ENCODE results near the gene AADACL4.

AADACL4 gene

DNA sequence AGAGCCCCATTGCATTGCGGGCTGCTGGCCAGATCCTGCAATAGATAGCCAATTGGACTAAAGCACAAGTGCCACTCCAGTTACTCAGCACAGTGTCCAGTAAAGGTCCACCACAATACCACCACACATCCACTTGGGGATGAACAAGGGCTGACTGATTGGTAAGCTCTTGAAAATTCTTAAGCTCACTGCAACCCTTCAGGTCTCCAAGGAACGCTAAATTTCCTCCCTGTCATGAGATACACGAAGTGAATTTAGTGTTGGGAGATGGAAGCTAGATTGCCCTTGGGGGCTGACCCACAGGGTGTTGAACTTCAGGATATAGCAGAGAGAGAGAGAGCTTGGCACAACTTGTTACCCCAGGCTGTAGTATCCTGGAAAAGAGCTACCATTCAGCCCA, 62.2 kb downstream of the AADACL4 start:
- H3K79me2 ChIP-seq (ENCODE audit: low read length): no peaks in the 10 kb centered on the region
- no peak overlapping the region for H2AFZ ChIP-seq (ENCODE audit: low read depth, low read length)
- no peak overlapping the region for H3K4me3 ChIP-seq (ENCODE audit: low read length)
- no peak overlapping the region for H3K27ac ChIP-seq (ENCODE audit: low read length)
- H3K27me3 ChIP-seq (ENCODE audit: low read depth, low read length): no peaks in the 10 kb centered on the region
- H3K4me2 ChIP-seq (ENCODE audit: low read length): no peak overlapping the region
- no peaks in the 10 kb centered on the region for H3K4me1 ChIP-seq (ENCODE audit: low read length)
- no peaks in the 10 kb centered on the region for H3K9me3 ChIP-seq (ENCODE audit: insufficient read depth, low read length)
- no peak overlapping the region for H3K9ac ChIP-seq (ENCODE audit: low read length)
- H4K20me1 ChIP-seq (ENCODE audit: insufficient read depth, low read length): no peaks in the 10 kb centered on the region
- no peaks in the 10 kb centered on the region for H3K36me3 ChIP-seq (replicated peaks; ENCODE audit: low read depth, low read length)
- no peak for TF ChIP-seq EZH2phosphoT487 (IDR thresholded peaks at IDR 0.05; ENCODE audit: low read depth)
- TF ChIP-seq, protein P1, sequence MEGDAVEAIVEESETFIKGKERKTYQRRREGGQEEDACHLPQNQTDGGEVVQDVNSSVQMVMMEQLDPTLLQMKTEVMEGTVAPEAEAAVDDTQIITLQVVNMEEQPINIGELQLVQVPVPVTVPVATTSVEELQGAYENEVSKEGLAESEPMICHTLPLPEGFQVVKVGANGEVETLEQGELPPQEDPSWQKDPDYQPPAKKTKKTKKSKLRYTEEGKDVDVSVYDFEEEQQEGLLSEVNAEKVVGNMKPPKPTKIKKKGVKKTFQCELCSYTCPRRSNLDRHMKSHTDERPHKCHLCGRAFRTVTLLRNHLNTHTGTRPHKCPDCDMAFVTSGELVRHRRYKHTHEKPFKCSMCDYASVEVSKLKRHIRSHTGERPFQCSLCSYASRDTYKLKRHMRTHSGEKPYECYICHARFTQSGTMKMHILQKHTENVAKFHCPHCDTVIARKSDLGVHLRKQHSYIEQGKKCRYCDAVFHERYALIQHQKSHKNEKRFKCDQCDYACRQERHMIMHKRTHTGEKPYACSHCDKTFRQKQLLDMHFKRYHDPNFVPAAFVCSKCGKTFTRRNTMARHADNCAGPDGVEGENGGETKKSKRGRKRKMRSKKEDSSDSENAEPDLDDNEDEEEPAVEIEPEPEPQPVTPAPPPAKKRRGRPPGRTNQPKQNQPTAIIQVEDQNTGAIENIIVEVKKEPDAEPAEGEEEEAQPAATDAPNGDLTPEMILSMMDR (IDR thresholded peaks at IDR 0.05; ENCODE audit: low read depth, low read length): no peak

DNA sequence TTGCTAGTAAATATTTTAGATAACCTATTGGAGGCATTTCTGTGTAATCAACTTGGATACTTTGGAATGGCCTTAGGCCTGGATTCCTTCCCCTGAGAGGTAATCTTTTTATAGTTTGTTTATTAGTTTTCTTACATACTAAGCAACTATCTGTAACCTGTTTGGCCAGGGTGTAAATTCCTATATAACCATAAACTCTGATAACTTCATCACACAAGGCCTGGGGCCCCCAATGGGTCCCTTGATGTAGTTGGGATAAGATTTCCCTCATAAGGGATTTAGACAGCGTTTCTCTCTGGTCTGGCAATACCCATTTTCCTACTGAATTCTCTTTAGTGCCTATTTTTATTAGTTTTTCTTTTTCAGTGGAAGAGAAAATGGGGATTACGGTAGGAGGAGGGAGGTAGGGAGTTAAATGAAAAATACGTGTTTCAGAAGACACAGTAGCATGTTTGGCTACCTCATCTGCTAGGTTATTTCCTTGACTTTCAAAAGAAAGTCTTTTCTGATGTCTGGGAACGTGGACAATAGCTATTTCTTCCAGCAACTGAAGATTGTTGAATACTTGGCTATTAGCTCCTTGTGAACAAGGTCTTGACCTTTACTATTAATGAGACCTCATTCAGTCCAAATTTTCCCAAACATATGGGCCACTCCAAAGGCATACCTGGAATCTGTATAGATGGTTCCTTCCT, 64.7 kb downstream of the AADACL4 start:
- Histone ChIP-seq H3K27ac (ENCODE audit: low read length) (no peak overlapping the region), H3K36me3 (replicated peaks; ENCODE audit: low read depth, low read length) (no peaks in the 10 kb centered on the region), H3K79me2 (ENCODE audit: low read length) (no peaks in the 10 kb centered on the region), H3K9me3 (ENCODE audit: insufficient read depth, low read length) (no peaks in the 10 kb centered on the region), H2AFZ (ENCODE audit: low read depth, low read length) (no peak overlapping the region), H3K9ac (ENCODE audit: low read length) (no peak overlapping the region), H3K27me3 (ENCODE audit: low read depth, low read length) (no peaks in the 10 kb centered on the region), H3K4me2 (ENCODE audit: low read length) (no peak overlapping the region), H3K4me1 (ENCODE audit: low read length) (no peaks in the 10 kb centered on the region), H4K20me1 (ENCODE audit: insufficient read depth, low read length) (no peaks in the 10 kb centered on the region), H3K4me3 (ENCODE audit: low read length) (no peak overlapping the region)
- TF ChIP-seq EZH2phosphoT487 (IDR thresholded peaks at IDR 0.05; ENCODE audit: low read depth): no peak
- TF ChIP-seq, protein P1 (IDR thresholded peaks at IDR 0.05; ENCODE audit: low read depth, low read length): no peak

DNA sequence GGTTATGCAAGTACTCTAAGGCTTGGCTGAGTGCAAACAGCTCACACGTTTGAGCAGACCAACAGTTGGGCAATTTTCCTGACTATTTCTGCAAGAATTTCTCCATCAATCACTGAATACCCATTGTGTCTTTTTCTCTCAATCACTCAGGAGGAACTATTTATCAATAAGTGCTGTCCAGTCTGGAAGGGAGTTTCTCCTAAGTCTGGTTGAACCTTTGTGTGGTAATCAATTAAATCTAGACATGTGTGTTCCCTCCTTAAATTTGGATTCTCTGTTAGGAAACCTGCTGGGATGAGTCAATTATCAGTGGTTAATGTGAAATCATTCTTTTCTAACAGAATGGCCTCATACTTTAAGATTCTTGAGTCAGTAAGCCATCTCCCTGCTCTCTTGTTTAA, 65.2 kb downstream of the AADACL4 start:
- Histone ChIP-seq H3K27ac (ENCODE audit: low read length) (no peak overlapping the region), H3K9me3 (ENCODE audit: insufficient read depth, low read length) (no peaks in the 10 kb centered on the region), H3K79me2 (ENCODE audit: low read length) (no peaks in the 10 kb centered on the region), H3K27me3 (ENCODE audit: low read depth, low read length) (no peaks in the 10 kb centered on the region), H3K4me1 (ENCODE audit: low read length) (no peaks in the 10 kb centered on the region), H3K4me2 (ENCODE audit: low read length) (no peak overlapping the region), H3K4me3 (ENCODE audit: low read length) (no peak overlapping the region), H2AFZ (ENCODE audit: low read depth, low read length) (no peak overlapping the region), H4K20me1 (ENCODE audit: insufficient read depth, low read length) (no peaks in the 10 kb centered on the region), H3K9ac (ENCODE audit: low read length) (no peak overlapping the region), H3K36me3 (replicated peaks; ENCODE audit: low read depth, low read length) (no peaks in the 10 kb centered on the region)
- no peak for TF ChIP-seq EZH2phosphoT487 (IDR thresholded peaks at IDR 0.05; ENCODE audit: low read depth)
- TF ChIP-seq, protein P1 (IDR thresholded peaks at IDR 0.05; ENCODE audit: low read depth, low read length): no peak

DNA sequence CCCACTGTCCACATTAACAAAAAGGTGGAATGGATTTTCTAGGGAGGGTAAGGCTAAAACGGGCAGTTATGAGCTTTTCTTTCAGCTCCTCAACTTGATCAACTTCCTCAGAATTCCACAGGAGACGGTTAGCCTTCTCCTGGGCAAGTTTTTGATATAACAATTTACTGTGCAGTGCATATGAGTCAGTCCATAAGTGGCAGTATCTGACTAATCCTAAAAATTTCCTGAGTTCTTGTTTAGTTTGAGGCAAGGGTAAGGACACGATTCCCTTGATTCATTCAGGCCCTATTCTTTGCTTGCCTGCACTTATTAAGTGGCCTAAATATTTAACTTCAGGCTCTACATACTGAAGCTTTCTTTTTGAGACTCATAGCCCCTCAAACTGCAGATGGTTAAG, 65.8 kb downstream of the AADACL4 start:
- H3K4me1 ChIP-seq (ENCODE audit: low read length): no peaks in the 10 kb centered on the region
- H3K4me2 ChIP-seq (ENCODE audit: low read length): no peak overlapping the region
- H4K20me1 ChIP-seq (ENCODE audit: insufficient read depth, low read length): no peaks in the 10 kb centered on the region
- no peaks in the 10 kb centered on the region for H3K79me2 ChIP-seq (ENCODE audit: low read length)
- no peaks in the 10 kb centered on the region for H3K36me3 ChIP-seq (replicated peaks; ENCODE audit: low read depth, low read length)
- H3K9me3 ChIP-seq (ENCODE audit: insufficient read depth, low read length): no peaks in the 10 kb centered on the region
- H3K27me3 ChIP-seq (ENCODE audit: low read depth, low read length): no peaks in the 10 kb centered on the region
- TF ChIP-seq, protein P1 (IDR thresholded peaks at IDR 0.05; ENCODE audit: low read depth, low read length): no peak
- no peak for TF ChIP-seq EZH2phosphoT487 (IDR thresholded peaks at IDR 0.05; ENCODE audit: low read depth)
- no peak overlapping the region for H3K4me3 ChIP-seq (ENCODE audit: low read length)
- no peak overlapping the region for H3K27ac ChIP-seq (ENCODE audit: low read length)
- H3K9ac ChIP-seq (ENCODE audit: low read length): no peak overlapping the region
- H2AFZ ChIP-seq (ENCODE audit: low read depth, low read length): no peak overlapping the region

Data from OCI-LY3 (cell line).